Smooth muscle cell (in vitro differentiated cells): ENCODE data around the gene SHCBP1L. TPM values are rescaled to one million over a fixed set of nuclear protein-coding genes. Genes with fewer than 3 reads are reported as not detected.

Experiments used
- DNase-seq: peaks from one replicate; lab custom pipeline; 2025; ENCODE audit not compliant: unreplicated experiment; lab: John Stamatoyannopoulos, UW
- H2AFZ ChIP-seq: fragments of 200-600 bp; sonication (generic); 2 replicates; pipeline ENCODE4 v1.6.0; 2016; ENCODE audit warnings: antibody characterized with exemption, low read depth, mild to moderate bottlenecking
- H3F3A ChIP-seq: fragments of 200-600 bp; sonication (generic); 2 replicates; pipeline ENCODE4 v1.6.0; 2017; ENCODE audit warnings: antibody characterized with exemption, low read depth
- H3K27ac ChIP-seq: fragments of 200-600 bp; sonication (generic); 2 replicates; pipeline ENCODE4 v1.5.1; 2016; ENCODE audit warnings: low read depth, mild to moderate bottlenecking
- H3K27me3 ChIP-seq: fragments of 200-600 bp; sonication (generic); 2 replicates; pipeline ENCODE4 v1.6.1; 2016; ENCODE audit warnings: low read depth, mild to moderate bottlenecking
- H3K36me3 ChIP-seq: fragments of 200-600 bp; sonication (generic); 2 replicates; pipeline ENCODE4 v1.5.1; 2016; ENCODE audit warnings: low read depth
- H3K4me1 ChIP-seq: fragments of 200-600 bp; sonication (generic); 2 replicates; pipeline ENCODE4 v1.5.1; 2016; ENCODE audit warnings: low read depth
- H3K4me2 ChIP-seq: fragments of 200-600 bp; sonication (generic); 2 replicates; pipeline ENCODE4 v1.6.0; 2016; ENCODE audit warnings: mild to moderate bottlenecking
- H3K4me3 ChIP-seq: fragments of 200-600 bp; sonication (generic); 2 replicates; pipeline ENCODE4 v1.5.1; 2016; ENCODE audit warnings: mild to moderate bottlenecking
- H3K79me2 ChIP-seq: fragments of 200-600 bp; sonication (generic); 2 replicates; pipeline ENCODE4 v1.6.0; 2016; ENCODE audit warnings: low read depth, mild to moderate bottlenecking
- H3K9ac ChIP-seq: fragments of 200-600 bp; sonication (generic); 2 replicates; pipeline ENCODE4 v1.6.0; 2016; ENCODE audit warnings: low read depth
- H3K9me3 ChIP-seq: fragments of 200-600 bp; sonication (generic); replicated peaks from 2 replicates; pipeline ENCODE4 v1.5.1; 2016; ENCODE audit warnings: low read depth
- H4K20me1 ChIP-seq: fragments of 200-600 bp; sonication (generic); 2 replicates; pipeline ENCODE4 v1.6.0; 2016; ENCODE audit warnings: low read depth
- WGBS: methylation state at CpG from one replicate; pipeline ENCODE4 v1.1.7; 2016; ENCODE audit warnings: low lambda C conversion rate; 5-methylcytosine and 5-hydroxymethylcytosine counted together
- polyA plus RNA-seq: library from polyadenylated mRNA; unstranded; fragments of >200 nt; fragmentation: Nextera tagmentation; extraction: Ambion mirVana; gene quantifications from 2 replicates; pipeline ENCODE4 v1.2.1, GENCODE V29; 2016
- total RNA-seq: library from RNA; depleted of rRNA; stranded (reverse); fragments of >200 nt; gene quantifications from 2 replicates; pipeline ENCODE4 v1.2.3, GENCODE V29; 2014
- TF ChIP-seq, protein P1 (sequence below): fragments of 200-600 bp; sonication (generic); IDR thresholded peaks from 2 replicates; pipeline ENCODE4 v1.5.1; 2017; ENCODE audit warnings: borderline replicate concordance, mild to moderate bottlenecking, antibody characterized with exemption; ENCODE audit not compliant: insufficient read depth, poor library complexity, severe bottlenecking

Gene SHCBP1L
- total and polyA plus RNA-seq, 2 experiments from 2014 or later, result not detected

DNA sequence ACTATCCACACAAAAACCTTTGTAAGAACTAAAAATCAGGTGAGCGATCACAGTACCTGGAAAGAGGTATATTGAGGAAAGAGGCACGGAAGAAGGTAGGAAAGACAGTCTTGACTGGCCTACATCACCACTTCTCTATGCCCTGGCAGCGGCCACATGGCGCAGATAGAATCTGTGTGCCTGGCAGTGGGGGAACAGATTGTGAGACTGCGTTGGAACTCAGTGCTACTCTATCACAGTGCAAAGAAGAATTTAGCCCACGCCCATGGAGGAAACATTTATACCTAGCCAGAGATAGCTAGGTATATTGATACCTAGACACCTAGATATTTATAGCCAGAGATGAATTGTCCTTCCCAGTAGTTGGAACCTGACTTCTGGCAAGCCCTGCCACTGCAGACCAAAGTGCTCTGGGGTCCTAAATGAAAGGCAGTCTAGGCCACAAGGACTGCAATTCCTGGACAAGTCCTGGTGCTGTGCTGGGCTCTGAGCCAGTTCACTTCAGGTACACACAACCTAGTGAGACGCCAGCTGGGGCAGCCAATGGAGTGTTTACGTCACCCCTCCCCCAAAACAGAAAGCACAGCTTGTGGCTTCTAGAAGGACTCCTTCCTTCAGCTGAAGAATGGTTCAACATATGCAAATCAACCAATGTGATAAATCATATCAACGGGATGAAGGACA lies 61.9 kb downstream of the SHCBP1L start:
- Histone ChIP-seq H3K36me3 (peaks cover 7% of the 10 kb centered on the region), H3K4me3 (no peak overlapping the region), H3F3A (peaks cover 30% of the 10 kb centered on the region), H4K20me1 (peaks cover 12% of the 10 kb centered on the region), H3K79me2 (no peaks in the 10 kb centered on the region), H3K9ac (no peak overlapping the region), H3K4me2 (no peak overlapping the region), H3K27me3 (no peaks in the 10 kb centered on the region), H2AFZ (no peak overlapping the region), H3K27ac (no peak overlapping the region), H3K4me1 (no peaks in the 10 kb centered on the region), H3K9me3 (no peaks in the 10 kb centered on the region)
- 96% methylated on average over 9 of the region's 9 CpGs for WGBS
- TF ChIP-seq, protein P1, sequence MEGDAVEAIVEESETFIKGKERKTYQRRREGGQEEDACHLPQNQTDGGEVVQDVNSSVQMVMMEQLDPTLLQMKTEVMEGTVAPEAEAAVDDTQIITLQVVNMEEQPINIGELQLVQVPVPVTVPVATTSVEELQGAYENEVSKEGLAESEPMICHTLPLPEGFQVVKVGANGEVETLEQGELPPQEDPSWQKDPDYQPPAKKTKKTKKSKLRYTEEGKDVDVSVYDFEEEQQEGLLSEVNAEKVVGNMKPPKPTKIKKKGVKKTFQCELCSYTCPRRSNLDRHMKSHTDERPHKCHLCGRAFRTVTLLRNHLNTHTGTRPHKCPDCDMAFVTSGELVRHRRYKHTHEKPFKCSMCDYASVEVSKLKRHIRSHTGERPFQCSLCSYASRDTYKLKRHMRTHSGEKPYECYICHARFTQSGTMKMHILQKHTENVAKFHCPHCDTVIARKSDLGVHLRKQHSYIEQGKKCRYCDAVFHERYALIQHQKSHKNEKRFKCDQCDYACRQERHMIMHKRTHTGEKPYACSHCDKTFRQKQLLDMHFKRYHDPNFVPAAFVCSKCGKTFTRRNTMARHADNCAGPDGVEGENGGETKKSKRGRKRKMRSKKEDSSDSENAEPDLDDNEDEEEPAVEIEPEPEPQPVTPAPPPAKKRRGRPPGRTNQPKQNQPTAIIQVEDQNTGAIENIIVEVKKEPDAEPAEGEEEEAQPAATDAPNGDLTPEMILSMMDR, result no peak
- DNase-seq, result no peak

DNA sequence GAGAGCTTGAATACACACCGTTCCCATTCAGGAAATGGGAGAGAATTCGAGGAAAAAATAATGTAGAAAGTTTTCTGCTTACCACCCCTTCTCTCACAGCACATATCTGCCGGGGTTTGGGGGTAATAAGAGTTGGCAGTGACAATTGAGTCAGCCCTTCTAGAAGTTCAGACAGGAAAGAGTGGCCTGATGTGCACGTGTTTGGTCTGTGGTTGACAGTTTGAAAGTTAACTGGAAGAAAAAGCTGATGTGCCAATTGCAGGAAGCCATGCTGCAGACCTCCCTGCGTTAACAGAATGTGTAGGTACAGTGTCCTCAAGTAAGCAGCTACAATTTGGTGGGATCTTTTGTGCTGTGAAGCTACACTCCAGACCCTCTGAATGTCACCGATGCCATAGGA lies 63.0 kb downstream of the SHCBP1L start:
- H2AFZ ChIP-seq, result no peak overlapping the region
- H4K20me1 ChIP-seq, result peaks cover 21% of the 10 kb centered on the region
- H3K79me2 ChIP-seq, result no peaks in the 10 kb centered on the region
- H3K9me3 ChIP-seq, result no peaks in the 10 kb centered on the region
- H3K4me2 ChIP-seq, result no peak overlapping the region
- H3K27ac ChIP-seq, result no peak overlapping the region
- TF ChIP-seq, protein P1, result no peak
- H3K36me3 ChIP-seq, result peaks cover 14% of the 10 kb centered on the region
- H3K9ac ChIP-seq, result no peak overlapping the region
- 87% methylated on average over 6 of the region's 6 CpGs for WGBS
- no peaks in the 10 kb centered on the region for H3K4me1 ChIP-seq
- H3F3A ChIP-seq, result peaks cover 33% of the 10 kb centered on the region
- no peak for DNase-seq
- H3K4me3 ChIP-seq, result no peak overlapping the region
- no peaks in the 10 kb centered on the region for H3K27me3 ChIP-seq

DNA sequence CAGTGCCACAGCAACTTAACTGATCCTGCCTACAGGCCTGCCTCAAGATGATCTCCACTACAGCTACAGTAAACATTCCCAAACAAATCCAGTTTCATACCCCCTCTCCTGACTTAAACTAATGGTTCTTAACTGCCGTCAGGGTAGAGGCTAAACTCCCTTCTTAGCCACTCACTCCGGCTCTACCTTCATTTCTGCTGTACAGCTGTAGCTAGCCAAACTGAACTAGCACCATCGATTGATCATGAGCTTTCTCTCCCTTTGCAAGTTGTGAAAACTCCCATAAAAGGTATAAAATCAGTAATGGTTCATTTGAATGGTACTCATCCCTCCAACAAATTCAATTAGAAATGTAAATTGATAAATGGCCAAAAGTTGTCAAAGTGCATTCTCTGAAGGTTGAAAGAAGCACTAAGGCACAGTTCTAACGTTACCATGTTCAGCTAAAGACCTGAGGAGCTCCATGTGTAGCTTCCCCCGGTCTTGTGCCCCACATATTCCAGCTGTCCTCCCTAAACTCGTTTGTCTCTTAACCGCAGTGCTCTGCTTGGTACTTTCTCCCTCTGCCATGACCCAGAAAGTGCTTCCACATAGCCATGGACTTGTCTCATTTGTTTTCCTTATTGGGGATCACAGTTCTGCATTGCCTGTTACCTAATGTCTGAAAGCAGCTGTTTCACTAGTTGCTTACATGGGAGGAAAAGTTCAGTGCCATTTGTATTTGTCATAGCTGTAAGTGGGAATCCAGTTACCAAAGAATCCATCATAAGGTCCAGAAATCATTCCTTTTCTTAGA lies 64.0 kb downstream of the SHCBP1L start:
- Histone ChIP-seq H3K4me2 (no peak overlapping the region), H3K36me3 (peaks cover 23% of the 10 kb centered on the region), H4K20me1 (peaks cover 24% of the 10 kb centered on the region), H3K9me3 (no peaks in the 10 kb centered on the region), H2AFZ (no peak overlapping the region), H3K27ac (peak overlapping the region; percentile 24), H3K79me2 (no peaks in the 10 kb centered on the region), H3K9ac (no peak overlapping the region), H3F3A (peaks cover 39% of the 10 kb centered on the region), H3K4me3 (no peak overlapping the region), H3K4me1 (no peaks in the 10 kb centered on the region), H3K27me3 (no peaks in the 10 kb centered on the region)
- TF ChIP-seq, protein P1, result no peak
- no peak for DNase-seq
- WGBS, result 92% methylated on average over 7 of the region's 7 CpGs
